Stimulated activated CD8-positive, alpha-beta memory T cell treated with anti-CD3 and anti-CD28 coated beads, Interleukin-4, amount 100 ng/mL, for 24 hours (primary cell): ENCODE results near the gene G6PD.
"Not testable (repeated sequence)": the region's sequence is repeated elsewhere in the genome, so short reads cannot be mapped to it uniquely, and the experiment has no call there.

Source experiments
- DNase-seq: peaks from one replicate; pipeline ENCODE4 v3.0.0-alpha.2; 2020; ENCODE audit warnings: low read depth

Gene G6PD

DNA sequence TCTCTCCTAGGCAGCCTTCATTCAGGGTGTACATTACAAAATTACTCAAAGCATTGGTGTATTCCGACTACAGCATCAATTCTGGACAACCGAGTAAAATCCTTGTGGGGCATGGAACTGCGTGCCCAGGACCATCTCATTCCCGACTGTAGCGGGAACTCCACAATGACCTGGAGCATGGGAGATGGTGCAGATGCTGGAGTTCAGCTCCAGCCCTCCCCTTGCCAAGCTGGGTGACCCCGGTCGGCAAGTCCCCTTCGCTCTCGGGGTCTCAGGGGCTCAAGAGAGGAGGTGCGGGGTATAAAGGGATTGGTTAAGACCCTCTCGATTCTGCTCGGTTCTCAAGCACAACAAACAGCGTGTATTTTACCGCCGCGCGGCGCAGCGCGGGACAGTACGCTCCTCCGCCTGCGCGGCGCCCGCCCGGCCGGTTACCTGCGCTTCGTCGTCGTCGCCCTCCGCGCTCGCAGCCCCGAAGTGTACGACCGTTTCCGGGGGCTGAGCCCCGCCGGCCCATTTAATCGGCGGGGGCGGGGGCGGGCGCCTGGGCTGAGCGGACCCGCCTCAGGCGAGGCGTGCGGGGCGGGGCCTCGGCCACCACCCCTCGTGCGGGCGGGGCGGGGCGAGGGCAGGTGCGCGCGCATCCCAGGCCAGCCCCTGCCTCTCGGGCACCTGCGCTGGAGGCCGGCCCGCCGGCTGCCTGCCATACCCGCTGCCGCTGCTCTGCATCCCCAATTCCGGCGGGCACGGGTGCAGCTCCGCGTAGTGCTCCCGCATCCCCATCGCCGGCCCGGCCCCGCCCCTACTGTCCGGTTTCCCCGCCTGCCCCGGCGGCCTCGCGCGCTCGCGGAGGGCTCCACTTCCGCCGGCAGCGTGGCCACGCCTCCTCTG lies at the start of gene G6PD:
G6PD (minus strand) TSS at position 493 of the 891 bp plus-strand sequence. CDS start 691 bp downstream, outside the sequence.
- peak; percentile 70 for DNase-seq

DNA sequence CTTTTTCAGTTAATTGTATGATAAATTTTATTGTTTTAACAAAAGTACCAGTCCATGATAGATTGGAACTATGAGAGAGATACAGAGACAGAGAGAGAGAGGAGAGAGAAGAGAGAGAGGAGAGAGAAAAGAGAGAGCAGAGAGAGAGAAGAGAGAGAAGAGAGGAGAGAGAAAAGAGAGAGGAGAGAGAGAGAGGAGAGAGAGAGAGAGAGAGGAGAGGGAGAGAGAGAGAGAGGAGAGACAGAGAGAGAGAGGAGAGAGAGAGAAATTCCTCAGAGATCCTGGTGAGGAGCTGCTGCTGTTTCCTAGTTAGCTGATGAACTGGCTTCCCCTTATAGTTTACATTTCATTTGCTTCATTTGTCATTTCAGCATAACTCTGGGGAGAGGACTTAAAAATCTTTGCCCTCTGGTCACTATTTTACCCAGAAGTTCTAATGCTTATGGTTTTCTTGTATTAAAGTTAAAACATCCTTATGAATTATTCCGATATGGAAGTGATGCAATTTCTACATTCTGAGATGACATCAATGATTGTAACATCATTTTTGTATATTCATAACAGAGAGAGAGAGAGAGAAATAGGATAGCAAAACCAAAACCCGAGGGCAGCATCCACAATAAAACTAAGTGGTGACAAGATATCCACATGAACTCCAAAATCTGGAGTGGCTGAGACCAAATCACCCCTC lies 49.1 kb upstream of the G6PD start:
- DNase-seq: no peak

DNA sequence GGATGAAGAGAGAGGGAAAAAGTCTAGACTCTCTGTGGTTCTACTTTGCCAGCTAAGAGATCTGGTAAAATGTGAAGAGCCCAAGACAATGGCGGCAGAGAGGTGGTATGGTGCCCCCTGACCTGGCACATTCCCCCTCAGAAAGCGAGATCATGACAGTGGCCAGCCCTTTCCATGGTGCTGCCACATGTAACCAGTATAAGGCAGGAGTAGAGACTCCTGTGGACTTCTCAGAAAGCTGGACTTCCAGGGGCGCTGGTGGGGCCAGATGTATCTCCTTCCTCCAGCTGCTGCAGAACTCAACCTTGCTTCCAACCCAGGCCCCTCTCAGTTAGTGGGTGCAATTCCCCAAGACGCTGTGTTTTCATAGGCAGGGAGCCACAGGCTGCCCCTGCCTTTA lies 47.8 kb upstream of the G6PD start:
- no peak for DNase-seq

DNA sequence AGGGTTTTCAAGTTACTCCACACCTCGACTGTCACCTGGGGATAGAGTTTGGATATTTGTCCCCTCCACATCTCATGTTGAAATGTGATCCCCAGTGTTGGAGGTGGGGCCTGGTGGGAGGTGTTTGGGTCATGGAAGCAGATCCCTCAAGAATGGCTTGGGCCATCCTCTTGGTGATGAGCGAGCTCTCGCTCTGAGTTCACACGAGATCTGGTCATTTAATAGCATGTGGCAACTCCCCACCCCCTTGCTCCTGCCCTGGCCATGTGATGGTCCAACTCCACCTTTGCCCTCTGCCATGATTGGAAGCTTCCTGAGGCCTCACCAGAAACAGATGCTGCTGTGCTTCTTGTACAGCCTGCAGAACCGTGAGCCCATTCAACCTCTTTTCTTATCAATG lies 46.6 kb upstream of the G6PD start:
- DNase-seq: no peak

DNA sequence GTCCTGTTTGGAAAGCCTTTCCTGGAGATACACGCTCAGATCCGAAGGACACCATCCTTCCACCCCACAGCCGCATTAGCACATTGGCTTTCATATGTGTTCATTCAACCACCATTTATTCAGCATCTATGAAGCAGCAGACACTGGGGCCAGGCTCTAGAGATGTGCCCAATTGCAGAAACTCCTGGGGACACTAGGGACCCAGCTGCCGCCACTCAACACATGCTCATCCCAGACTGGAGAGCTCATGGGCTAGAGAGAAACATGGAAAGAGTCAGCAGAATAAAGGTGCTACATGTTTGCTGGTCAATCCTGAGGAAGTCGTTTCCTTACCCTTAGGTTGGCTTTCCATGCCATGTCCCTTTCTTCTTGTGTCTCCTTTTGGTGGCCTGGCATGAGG lies 45.9 kb upstream of the G6PD start:
- no peak for DNase-seq

DNA sequence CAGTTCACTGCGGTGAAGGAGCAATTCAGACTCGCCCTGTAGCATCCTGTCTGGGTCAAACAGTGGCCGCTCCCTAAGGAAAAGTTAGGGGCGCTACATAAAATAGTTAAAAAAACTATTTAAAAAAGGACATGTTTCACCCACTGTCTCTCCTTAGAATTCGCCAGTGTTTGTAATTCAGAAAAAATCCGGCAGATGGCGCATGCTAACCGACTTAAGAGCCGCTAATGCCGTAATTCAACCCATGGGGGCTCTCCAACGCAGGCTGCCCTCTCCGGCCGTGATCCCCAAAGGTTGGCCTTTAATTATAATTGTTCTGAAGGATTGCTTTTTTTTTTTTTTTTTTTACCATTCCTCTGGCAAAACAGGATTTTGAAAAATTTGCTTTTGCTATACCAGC lies 43.8 kb upstream of the G6PD start:
- not testable (repeated sequence) for DNase-seq

DNA sequence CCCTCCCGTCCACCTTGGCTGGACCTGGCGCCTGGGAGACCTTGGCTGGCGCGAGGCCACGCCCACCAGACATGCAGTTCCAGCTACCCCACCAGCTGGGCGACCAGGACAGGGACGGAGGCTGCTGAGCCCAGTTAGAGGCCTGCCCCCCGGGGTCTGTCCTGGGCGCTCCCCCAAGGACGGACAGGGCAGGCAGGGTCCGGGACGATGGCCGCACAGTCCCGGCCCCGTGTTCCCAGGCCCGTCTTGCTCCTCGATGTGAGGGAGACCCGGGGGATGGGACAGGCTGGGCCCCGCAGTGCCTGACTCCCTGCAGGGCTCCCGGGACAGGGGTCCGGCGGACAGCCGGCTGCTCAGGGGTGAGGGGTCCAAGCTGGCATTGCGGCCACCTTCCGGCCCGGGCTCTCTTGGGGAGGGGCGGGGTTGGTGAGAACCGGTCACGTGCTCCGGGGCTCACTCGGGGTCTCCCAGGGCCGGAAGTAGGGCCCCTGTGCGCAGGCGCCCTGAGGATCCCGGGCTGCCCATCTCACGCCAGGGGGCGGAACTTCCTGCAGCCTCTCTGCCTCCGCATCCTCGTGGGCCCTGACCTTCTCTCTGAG lies 38.0 kb upstream of the G6PD start, which contains the start of gene CTAG1A:
CTAG1A (plus strand) TSS at position 549 of the 599 bp plus-strand sequence. CDS start 74 bp downstream, outside the sequence.
- DNase-seq: not testable (repeated sequence)

DNA sequence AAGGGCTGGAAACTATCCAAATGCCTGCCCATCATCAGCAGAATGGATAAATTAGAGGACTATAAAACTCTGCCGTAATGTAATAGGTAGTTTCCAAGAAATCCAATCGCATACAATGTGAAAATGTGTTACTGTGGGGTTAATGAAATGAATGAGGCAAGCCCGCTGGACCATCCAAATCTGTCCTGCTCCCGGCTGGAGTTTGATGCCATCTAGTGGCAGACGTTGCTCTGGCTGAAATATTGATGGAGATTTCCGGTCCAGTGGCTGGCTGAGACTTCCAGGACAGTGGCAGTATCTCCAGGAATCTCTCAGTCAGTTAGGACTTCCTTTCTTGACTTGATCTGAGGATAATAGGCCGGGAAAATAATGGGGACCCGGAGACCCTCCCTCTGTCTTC lies 36.3 kb upstream of the G6PD start:
- DNase-seq: not testable (repeated sequence)

DNA sequence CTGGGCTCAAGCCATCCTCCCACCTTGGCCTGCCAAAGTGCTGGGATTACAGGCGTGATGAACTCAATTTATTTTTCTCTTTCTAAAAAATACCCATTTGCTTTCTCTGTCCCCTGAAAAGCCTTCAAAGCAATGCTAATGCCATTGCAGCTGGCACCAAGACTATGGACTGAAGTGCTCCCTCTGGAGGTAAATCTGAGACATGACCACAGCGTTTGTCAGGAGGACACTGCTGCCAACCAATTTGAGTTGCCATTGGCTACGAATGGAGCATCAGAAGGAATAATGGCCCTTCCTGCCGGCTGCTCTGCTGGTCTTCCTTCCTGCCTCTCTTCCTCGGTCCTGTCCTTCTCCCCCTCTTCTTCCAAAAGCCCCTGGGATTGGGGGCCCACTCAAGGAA lies 28.4 kb upstream of the G6PD start:
- DNase-seq: not testable (repeated sequence)

DNA sequence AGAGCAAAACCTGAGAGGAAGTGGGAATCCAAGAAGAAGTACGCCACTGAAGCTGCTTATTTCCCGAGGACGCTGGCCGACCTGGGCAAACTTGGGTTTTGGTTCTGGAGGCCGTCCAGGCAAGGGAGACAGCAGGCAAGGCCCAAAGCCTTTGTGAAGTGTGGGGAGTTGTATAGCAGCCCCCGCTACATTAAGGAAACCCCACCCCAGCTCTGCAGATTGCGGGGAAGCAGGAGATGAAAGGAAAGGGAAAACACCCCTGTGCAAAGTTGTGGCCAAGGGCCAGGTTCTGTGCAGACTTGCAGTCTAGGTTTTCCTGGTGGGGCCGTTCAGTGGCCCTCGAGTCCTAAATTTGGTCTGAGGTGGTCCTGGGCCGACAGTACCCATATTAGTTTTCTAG lies 26.4 kb upstream of the G6PD start:
- DNase-seq: not testable (repeated sequence)

DNA sequence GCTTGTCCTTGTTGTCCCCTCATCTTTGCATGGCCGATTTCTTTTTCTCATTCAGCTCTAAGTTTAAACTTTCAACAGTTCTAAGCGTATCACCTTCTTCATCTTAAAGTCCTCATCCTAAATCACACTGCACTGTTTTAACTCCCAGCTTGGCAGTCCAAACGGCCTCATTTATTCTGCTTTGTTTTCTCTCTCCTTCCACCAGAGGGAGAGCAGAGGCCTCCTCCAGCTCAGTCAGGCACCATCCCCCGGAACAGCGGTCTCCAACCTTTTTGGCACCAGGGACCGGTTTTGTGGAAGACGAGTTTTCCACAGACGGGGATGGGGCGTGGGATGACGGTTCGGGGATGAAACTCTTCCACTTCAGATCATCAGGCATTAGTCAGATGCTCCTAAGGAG lies 23.7 kb upstream of the G6PD start:
- DNase-seq: not testable (repeated sequence)

DNA sequence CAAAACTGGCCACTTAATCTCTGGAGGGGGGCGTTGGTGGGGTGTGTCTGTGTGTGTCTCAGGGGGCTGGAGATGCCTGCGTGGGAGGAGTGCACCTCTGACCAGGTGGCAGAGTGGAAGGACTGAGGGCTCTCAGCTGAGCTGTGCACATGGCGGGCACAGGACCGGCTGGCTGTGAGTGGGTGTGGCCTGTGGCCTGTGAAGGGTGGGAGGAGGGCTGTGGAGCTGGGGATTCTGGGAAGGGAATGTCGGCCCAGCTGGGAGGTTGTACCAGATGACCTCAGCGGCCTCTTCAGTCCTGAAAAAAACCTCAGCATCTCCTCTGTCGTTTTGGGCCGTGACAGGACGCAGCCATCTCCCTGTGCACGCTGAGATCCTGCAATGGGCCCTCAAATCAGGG lies 15.6 kb upstream of the G6PD start:
- DNase-seq: not testable (repeated sequence)

DNA sequence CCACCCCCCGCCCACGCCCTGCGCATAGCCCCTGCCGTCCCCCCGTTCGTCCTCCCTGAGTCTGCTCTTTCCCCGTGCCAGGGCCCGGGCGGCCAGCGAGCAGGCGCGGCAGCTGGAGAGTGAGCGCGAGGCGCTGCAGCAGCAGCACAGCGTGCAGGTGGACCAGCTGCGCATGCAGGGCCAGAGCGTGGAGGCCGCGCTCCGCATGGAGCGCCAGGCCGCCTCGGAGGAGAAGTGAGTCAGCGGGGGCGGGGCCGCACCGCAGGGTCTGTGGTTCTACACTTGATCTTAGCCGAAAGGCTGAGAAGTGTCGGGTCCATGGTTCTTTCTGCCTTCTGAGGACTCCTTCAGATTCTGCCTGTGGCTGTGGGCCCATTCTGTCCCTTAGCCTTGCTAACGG lies 13.7 kb upstream of the G6PD start:
- DNase-seq: not testable (repeated sequence)

DNA sequence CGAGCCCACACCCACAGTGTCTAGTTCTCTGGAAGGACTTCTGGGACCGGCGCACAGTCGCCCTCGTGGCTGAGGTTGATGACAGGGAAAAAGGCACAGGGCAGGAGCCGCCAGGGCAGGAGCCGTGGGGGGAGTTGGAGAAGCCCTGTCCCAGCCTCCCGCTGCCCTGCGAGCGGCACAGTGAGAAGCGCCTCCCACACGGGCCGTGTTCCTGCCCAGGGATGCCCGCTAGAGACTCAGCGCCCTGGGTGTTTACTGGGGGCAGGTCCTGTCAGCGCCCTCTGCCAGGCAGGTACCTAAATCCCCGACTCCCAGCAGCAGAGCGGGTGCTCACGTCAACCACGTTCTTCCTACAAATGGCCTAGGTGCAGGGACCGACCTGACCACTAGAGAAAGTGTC lies 12.2 kb upstream of the G6PD start:
- not testable (repeated sequence) for DNase-seq

DNA sequence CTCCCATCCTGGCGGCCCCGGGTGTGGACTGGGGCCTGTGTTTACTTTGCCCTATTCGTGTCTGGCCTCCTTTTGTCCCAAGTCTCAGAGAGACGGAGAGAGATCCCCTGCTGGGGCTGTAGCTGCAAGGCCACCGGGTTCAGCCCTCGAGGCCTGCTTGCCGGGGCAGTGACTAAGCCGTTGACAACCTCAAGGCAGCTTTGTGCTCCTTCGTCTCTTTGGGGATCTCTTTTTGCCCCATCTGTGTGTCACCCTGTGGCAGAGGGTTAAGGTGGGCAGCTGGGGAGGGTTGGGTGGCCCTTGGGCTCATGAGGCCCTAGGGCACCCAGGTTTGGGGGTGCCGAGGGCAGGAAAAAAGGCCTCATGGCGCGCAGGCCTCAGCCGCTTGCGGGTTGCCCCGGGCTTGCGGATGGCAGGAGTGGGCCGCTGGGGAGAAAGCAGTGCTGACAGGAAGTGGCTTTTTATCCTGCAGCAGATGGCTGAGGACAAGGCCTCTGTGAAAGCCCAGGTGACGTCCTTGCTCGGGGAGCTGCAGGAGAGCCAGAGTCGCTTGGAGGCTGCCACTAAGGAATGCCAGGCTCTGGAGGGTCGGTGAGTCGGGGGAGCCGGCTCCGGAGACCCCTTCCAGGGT lies 11.5 kb upstream of the G6PD start:
- not testable (repeated sequence) for DNase-seq

DNA sequence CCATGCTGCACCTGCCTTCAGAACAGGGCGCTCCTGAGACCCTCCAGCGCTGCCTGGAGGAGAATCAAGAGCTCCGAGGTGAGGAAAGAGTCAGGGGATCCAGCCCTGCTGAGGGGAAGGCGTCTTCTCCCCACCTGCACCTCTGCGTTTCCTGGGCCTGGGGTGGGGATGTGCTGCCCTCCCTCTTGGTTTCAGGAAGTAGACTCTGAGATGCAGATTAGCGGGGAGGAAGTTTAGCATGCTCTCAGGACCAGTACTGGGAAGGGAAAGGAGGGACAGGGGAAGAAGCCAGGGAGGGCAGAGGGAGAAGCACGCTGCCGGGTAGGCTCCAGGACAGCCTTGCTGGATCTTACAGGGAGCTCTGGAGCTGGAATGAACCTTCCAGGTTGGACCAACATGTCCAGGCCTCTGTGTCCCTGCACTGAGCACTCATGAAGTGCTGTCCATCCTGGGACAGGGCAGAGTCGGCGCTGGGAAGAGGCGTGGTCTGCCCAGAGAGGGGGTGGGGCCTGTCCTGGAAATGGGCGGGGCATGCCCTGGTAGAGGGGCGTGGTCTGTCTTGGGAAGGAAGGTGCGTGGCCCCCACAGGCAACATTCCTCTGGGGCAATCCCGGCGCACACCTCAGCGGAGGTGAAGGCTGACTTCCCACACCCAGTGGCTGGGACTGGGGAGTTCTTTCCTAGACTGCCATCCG lies 5.6 kb upstream of the G6PD start:
- not testable (repeated sequence) for DNase-seq

DNA sequence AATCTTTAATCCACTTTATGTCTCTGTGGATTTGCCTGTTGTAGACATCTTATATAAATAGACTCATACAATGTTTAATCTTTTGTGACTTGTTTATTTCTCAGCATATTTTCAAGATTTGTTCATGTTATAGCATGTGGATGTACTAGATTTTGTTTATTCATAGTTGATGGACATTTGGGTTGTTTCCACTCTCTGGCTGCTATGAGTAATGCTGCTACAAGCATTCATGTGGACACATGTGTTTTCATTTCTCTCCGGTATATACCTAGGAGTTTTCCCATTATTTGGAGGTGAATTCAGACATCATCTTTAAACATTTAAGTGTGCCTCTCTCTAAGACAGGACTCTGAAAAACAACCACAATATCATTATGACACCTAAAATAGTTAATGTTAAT lies 3.1 kb upstream of the G6PD start:
- no peak for DNase-seq

DNA sequence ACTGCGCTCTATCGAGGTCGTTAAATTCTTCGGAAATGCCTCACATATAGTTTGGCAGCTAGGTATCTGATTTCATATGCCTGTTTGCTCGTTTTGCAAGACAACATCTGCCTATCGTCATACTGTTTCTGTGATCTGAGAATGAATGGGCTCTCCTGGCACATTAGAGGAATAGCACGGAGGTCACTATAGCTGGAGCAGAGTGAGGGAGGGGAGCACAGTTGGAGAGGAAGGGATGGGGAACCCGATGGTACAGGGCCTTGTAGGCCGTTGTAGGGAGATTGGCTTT lies 1.3 kb upstream of the G6PD start:
- DNase-seq: no peak

DNA sequence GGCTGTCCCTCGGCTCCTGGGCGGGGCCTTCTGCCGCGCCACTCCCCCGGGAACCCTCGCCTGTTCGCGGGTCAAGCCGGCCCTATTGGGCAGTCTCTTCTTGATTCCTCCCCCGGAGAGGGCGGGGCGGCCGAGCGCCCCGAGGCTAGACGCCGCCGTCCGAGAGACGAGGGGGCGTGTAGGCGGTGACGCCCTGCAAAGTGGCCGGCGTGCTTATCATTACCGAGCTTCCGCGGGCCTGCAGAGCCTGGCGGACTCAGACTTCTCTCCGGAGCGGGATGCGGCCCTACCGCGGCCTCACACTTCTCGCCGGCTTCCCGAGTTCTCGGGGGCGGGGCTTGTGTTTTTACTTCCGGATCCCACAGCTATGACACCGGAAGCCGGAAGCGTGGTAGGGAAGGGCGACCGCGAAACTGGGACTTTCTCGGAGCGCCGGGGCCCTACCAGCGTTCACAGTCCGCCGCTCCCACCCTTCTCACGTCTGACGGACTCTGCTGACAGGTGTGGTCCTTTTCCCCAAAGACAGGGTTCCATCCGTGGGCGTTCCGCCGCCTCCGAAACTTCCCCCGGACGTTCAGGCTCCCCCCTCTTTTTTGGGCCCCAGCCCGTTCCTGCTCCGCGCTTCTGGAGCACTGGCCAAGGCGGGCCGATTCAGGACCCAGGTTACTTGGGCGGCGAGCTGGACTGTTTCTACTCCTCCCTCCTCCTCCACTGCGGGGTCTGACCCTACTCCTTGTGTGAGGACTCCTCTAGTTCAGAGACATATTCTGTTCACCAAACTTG lies 790 bp upstream of the G6PD start, which contains the start of gene IKBKG:
IKBKG (plus strand) TSS at position 376 of the 783 bp plus-strand sequence. CDS start 4,383 bp downstream, outside the sequence.
- peak; percentile 80 for DNase-seq

DNA sequence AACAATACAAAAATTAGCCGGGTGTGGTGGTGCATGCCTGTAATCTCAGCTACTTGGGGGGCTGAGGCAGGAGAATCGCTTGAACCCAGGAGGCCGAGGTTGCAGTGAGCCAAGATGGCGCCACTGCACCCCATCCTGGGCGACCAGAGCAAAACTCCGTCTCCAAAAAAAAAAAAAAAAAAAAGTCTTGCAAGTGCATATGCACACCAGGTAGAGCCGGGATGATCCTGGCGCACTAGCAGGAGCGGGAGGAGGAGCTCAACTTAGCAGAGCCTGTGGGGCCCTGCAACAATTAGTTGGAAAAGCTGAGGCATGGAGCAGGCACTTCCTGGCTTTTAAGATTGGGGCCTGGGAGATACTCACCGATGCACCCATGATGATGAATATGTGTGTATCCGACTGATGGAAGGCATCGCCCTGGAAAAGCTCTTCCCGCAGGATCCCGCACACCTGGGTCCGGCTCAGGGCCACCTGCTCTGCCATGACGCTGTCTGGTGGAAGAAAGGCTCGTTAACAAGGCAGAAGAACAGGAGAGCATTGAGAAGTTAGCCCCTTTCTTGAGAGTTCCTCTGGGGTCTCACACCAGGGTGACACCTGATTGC lies 872 bp downstream of the G6PD start:
- DNase-seq: no peak
